NCI-H128 (cell line): ENCODE results near the gene STK32A.

Experiments
- DNase-seq: peaks from one replicate; lab custom pipeline; 2025; ENCODE audit not compliant: unreplicated experiment; lab: John Stamatoyannopoulos, UW

The STK32A gene

GRCh38 chr5:147248561-147248960 lies 13.7 kb downstream of the STK32A start:
- DNase-seq = no peak

GRCh38 chr5:147259837-147260236 lies 25.0 kb downstream of the STK32A start:
- DNase-seq = no peak

- no peak for DNase-seq
These were observed 32.4 kb downstream of the STK32A start for GRCh38 chr5:147267082-147267832.

DNA sequence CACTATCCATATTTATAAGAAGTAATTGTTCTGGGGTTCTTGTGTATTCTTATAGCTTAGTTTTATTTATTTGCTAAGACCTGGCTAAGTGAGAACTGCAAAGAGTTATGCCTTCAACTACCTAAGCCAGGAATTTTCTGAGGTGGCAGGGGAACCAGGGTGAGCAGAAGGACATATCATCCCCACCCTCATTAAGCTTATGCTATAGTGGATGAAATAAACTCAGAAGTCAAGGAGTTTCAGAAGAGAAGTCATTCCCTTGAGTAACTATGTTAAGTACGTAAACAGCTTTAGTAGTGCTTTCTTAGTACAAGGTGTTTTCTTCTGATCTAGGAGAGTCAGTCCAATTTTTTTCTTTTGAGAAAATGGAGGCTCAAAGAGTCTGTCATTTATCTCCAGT lies 41.7 kb downstream of the STK32A start:
- no peak for DNase-seq

- no peak for DNase-seq
These were observed 51.5 kb downstream of the STK32A start for GRCh38 chr5:147286296-147286695.

DNA sequence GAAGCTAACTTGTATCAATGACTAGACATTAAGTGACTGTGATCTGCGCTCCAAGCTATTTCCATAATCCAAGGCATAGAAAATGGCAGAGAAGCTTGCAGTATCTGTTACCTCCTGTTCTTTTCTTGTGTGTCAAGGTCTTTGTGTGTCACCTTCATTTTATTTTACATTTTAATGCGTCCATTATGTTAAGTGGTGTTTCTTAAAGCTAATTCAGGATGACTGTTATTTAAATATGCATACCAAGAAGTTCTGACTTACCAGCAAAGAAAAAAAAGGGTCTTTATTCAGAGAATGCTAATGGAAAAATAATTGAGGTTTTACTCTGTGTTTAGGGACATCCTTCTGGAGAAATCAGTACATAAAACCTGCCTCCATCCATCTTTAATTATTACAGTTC lies 52.3 kb downstream of the STK32A start:
- DNase-seq = no peak

- no peak for DNase-seq
These were observed 55.4 kb downstream of the STK32A start for GRCh38 chr5:147290261-147290660.

GRCh38 chr5:147303251-147303650 lies 68.4 kb downstream of the STK32A start:
- no peak for DNase-seq

- DNase-seq = no peak
These were observed 69.2 kb downstream of the STK32A start for GRCh38 chr5:147303976-147304375.

DNA sequence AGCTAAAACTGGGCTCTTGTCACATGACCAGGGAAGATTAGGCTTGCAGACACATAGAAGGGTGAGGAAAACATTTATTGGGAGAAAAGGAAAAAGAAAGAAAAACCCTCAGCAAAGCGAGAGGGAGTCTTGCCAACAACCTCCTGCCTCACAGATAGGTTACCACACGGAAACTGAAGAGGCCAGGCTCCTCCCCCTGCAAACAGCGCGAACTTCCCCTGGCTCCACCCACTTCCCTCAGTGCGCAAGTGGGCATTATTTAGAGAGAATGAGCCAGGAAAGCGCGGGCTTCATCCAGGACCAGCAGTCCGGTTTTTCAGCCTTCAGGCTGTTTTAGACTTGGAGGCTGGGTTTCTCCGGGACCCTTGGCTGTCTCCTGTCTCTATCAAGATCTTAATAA lies 70.3 kb downstream of the STK32A start:
- DNase-seq = no peak

- DNase-seq = no peak
These were observed 71.5 kb downstream of the STK32A start for GRCh38 chr5:147306351-147306750.

- DNase-seq = no peak
These were observed 72.3 kb downstream of the STK32A start for GRCh38 chr5:147307170-147307569.

DNA sequence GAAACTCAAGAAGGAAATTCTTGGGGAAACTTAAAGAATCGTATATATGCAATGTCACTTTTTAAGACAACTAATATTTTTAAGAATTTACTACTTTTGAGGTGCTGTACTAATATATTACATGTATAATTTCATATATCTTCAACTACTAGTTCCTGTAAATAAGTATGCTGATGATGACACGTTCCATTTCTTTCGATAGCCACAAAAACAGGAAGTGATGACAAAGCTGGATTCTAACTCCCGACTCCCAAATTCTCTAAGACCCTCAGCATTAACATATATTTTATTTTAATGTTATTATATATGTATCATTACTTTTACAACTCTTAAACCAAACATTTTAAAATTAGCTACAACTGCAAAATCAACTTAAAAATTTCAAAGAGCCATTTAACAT lies 74.8 kb downstream of the STK32A start:
- no peak for DNase-seq

GRCh38 chr5:147310059-147310704 lies 75.4 kb downstream of the STK32A start:
- no peak for DNase-seq

- no peak for DNase-seq
These were observed 83.3 kb downstream of the STK32A start for GRCh38 chr5:147317978-147318684.

GRCh38 chr5:147321569-147321968 lies 86.7 kb downstream of the STK32A start:
- DNase-seq = no peak

DNA sequence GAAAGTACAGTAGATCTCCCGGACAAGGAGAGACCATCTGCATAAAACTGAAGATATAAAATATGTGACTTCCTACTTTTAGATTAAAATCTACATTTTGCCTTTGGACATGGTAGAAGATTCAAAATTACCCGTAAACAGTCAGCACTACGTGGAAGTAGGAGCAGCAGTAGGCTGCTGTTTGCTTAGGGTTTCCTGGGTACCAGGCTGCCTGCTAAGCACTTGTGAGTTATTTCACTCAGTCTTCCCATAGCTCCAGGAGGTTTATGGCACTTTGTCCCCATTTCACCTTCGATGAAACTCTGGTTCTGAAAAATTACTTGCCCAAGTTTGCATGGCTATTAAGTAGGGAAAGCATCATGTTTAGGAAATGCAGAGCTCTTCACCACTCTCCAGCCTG lies 92.6 kb downstream of the STK32A start:
- DNase-seq = no peak

GRCh38 chr5:147327905-147328304 lies 93.1 kb downstream of the STK32A start:
- DNase-seq = no peak

- DNase-seq = peak; percentile 70
These were observed 97.8 kb downstream of the STK32A start for GRCh38 chr5:147332658-147333057.

GRCh38 chr5:147336876-147337275 lies 102.0 kb downstream of the STK32A start:
- DNase-seq = no peak

GRCh38 chr5:147339313-147339712 lies 104.5 kb downstream of the STK32A start:
- no peak for DNase-seq

GRCh38 chr5:147340941-147341340 lies 106.1 kb downstream of the STK32A start:
- DNase-seq = no peak
